K562 (cell line): ENCODE results near the gene SUPT7L. TPM values are rescaled to one million over a fixed set of nuclear protein-coding genes. Genes with fewer than 3 reads are reported as not detected.

ENCODE experiments used
- ATAC-seq: fragments of 200-7000 bp; cut with Tn5 transposase; 3 replicates; pipeline ENCODE4 v1.9.1; 2020; ENCODE audit warnings: moderate library complexity
- BruUV-seq: library from RNA; stranded (reverse); fragments of 400-500 nt; replicated peaks from 2 replicates; lab custom pipeline; 2021; lab: Mats Ljungman, UMichigan
- CTCF ChIA-PET: fragments of 300-600 bp; formaldehyde crosslinking; extraction: SDS; loops from one replicate; lab custom pipeline; 2021; ENCODE audit warnings: low intra/inter-chr PET ratio; lab: Yijun Ruan, JAX
- POLR2A ChIA-PET: fragments of 300-600, 350-650 bp; sonication (Branson Sonifier 250); formaldehyde crosslinking; extraction: SDS; loops from one replicate; lab custom pipeline; 2021; ENCODE audit warnings: antibody characterized with exemption, inconsistent platforms; lab: Yijun Ruan, JAX
- DNase-seq, 4 experiments: peaks; one replicate each; pipeline versions ENCODE4 v3.0.0 to v3.0.0-alpha.2; 2011 to 2018; ENCODE audit warnings: low spot score in 3 of 4, mixed read lengths in 3 of 4; ENCODE audit errors: extremely low read depth in 1 of 4
- FAIRE-seq: peaks from 2 replicates; lab custom pipeline; 2011; peaks lifted over from hg19 to GRCh38; lab: Jason Lieb, UNC
- H2AFZ ChIP-seq: 2 replicates; pipeline ENCODE4 v1.6.0; 2011; ENCODE audit warnings: low read depth, low read length, control low read depth, inconsistent platforms
- H3K27ac ChIP-seq: fragments of 200-600 bp; 3 replicates; pipeline ENCODE4 v1.8.0; 2011; ENCODE audit warnings: low read depth, mild to moderate bottlenecking, control low read depth, inconsistent platforms, low read length, moderate library complexity, mixed read lengths; ENCODE audit errors: extremely low read depth
- H3K27me3 ChIP-seq, 2 experiments: fragments of 300-600 bp in 1 of 2; 2 replicates in 1 of 2; 3 replicates in 1 of 2; pipeline versions ENCODE4 v1.6.0 to v1.8.0; 2011; ENCODE audit warnings: inconsistent platforms in 2 of 2, low read length in 2 of 2, mild to moderate bottlenecking in 1 of 2, mixed read lengths in 1 of 2, moderate library complexity in 1 of 2; ENCODE audit not compliant: control insufficient read depth in 2 of 2, insufficient read depth in 2 of 2
- H3K36me3 ChIP-seq: fragments of 300-600 bp; 3 replicates; pipeline ENCODE4 v1.8.0; 2011; ENCODE audit warnings: mild to moderate bottlenecking, low read length, inconsistent platforms; ENCODE audit not compliant: control insufficient read depth, insufficient read depth
- H3K4me1 ChIP-seq, 2 experiments: fragments of 200-600 bp in 1 of 2; replicated peaks in 1 of 2; 2 replicates in 1 of 2; 3 replicates in 1 of 2; pipeline versions ENCODE4 v1.5.1 to v1.8.0; 2011; ENCODE audit warnings: inconsistent platforms in 2 of 2, low read length in 2 of 2, mild to moderate bottlenecking in 1 of 2, mixed read lengths in 1 of 2, moderate library complexity in 1 of 2; ENCODE audit not compliant: control insufficient read depth in 2 of 2, insufficient read depth in 2 of 2
- H3K4me2 ChIP-seq: 2 replicates; pipeline ENCODE4 v1.6.1; 2011; ENCODE audit warnings: low read length, control low read depth, inconsistent platforms, mixed read lengths; ENCODE audit not compliant: insufficient read depth
- H3K4me3 ChIP-seq: fragments of 200-600 bp; sonication (generic), shearing (Covaris generic); 2 replicates; pipeline ENCODE4 v1.5.1; 2016; ENCODE audit warnings: control low read depth, inconsistent platforms
- H3K79me2 ChIP-seq: fragments of 200-600 bp; 3 replicates; pipeline ENCODE4 v1.8.0; 2011; ENCODE audit warnings: low read length, inconsistent platforms; ENCODE audit not compliant: control insufficient read depth, insufficient read depth
- H3K9ac ChIP-seq, 2 experiments: 2 replicates each; pipeline versions ENCODE4 v1.6.0 to v1.6.1; 2011; ENCODE audit warnings: low read depth in 2 of 2, low read length in 2 of 2, control low read depth in 1 of 2, inconsistent platforms in 1 of 2, mild to moderate bottlenecking in 1 of 2, mixed read lengths in 1 of 2; ENCODE audit not compliant: insufficient read depth in 1 of 2
- H3K9me1 ChIP-seq: one replicate; pipeline ENCODE4 v1.6.0; 2011; ENCODE audit warnings: inconsistent platforms, mild to moderate bottlenecking, low read length, moderate library complexity; ENCODE audit not compliant: control insufficient read depth, insufficient read depth
- H3K9me3 ChIP-seq: replicated peaks from 2 replicates; pipeline ENCODE4 v1.5.1; 2011; ENCODE audit warnings: low read depth, low read length, inconsistent platforms; ENCODE audit not compliant: control insufficient read depth, insufficient read depth
- H4K20me1 ChIP-seq: replicated peaks from 2 replicates; pipeline ENCODE4 v1.6.1; 2011; ENCODE audit warnings: low read length, inconsistent platforms, mixed read lengths; ENCODE audit not compliant: control insufficient read depth, insufficient read depth
- ASH1L ChIP-seq: fragments of 450-650 bp; IDR thresholded peaks from 2 replicates; pipeline ENCODE4 v1.6.1; 2018; ENCODE audit warnings: borderline replicate concordance, mild to moderate bottlenecking, low read depth; ENCODE audit not compliant: partially characterized antibody
- CBX1 ChIP-seq: sonication (generic); IDR thresholded peaks from 2 replicates; pipeline ENCODE4 v1.6.1; 2016; ENCODE audit warnings: antibody characterized with exemption, low read depth, mild to moderate bottlenecking
- CXXC5 ChIP-seq: fragments of 250-450 bp; sonication (Bioruptor Pico); IDR thresholded peaks from 2 replicates; pipeline ENCODE4 v1.8.0; 2022; ENCODE audit warnings: inconsistent platforms, mild to moderate bottlenecking, moderate library complexity
- EP300 ChIP-seq: IDR thresholded peaks from 2 replicates; pipeline ENCODE4 v1.6.1; 2012; ENCODE audit warnings: low read length, improper control_type of control experiment
- HDAC3 ChIP-seq: fragments of 450-650 bp; IDR thresholded peaks from 2 replicates; pipeline ENCODE4 v1.6.1; 2018; ENCODE audit warnings: borderline replicate concordance, mild to moderate bottlenecking, moderate library complexity; ENCODE audit not compliant: partially characterized antibody
- HMG20B ChIP-seq: fragments of 250-450 bp; sonication (Bioruptor Pico); IDR thresholded peaks from 2 replicates; pipeline ENCODE4 v1.5.0; 2021; ENCODE audit warnings: mild to moderate bottlenecking
- JUND ChIP-seq, 2 experiments: IDR thresholded peaks; 2 replicates in 1 of 2; 3 replicates in 1 of 2; pipeline ENCODE4 v1.6.1; 2011; ENCODE audit warnings: borderline replicate concordance in 2 of 2, low read depth in 2 of 2, low read length in 2 of 2, improper control_type of control experiment in 1 of 2, missing biosample characterization in 1 of 2, missing genetic modification characterization in 1 of 2, missing genetic modification reagents in 1 of 2
- MAFK ChIP-seq: IDR thresholded peaks from 2 replicates; pipeline ENCODE4 v1.6.1; 2011; ENCODE audit warnings: low read length, improper control_type of control experiment
- NCOA6 ChIP-seq: fragments of 450-650 bp; IDR thresholded peaks from 2 replicates; pipeline ENCODE4 v1.6.1; 2017; ENCODE audit warnings: mild to moderate bottlenecking
- NUFIP1 ChIP-seq: fragments of 450-650 bp; IDR thresholded peaks from 2 replicates; pipeline ENCODE4 v1.6.1; 2018; ENCODE audit not compliant: partially characterized antibody
- POLR2B ChIP-seq: fragments of 450-650 bp; IDR thresholded peaks from 2 replicates; pipeline ENCODE4 v1.6.1; 2018; ENCODE audit warnings: low read depth; ENCODE audit not compliant: partially characterized antibody
- WHSC1 ChIP-seq: IDR thresholded peaks from one replicate; pipeline ENCODE4 v1.6.1; 2012; ENCODE audit warnings: low read length, control low read depth, inconsistent platforms
- ZNF408 ChIP-seq: fragments of 250-450 bp; sonication (Bioruptor Pico); IDR thresholded peaks from 2 replicates; pipeline ENCODE4 v1.4.0; 2020; ENCODE audit warnings: low read depth, mild to moderate bottlenecking, moderate library complexity
- WGBS: fragments of 100-300 bp; shearing (Covaris generic); methylation state at CpG from one replicate; pipeline ENCODE4 v1.1.6; 2016; ENCODE audit warnings: low coverage, mixed read lengths; ENCODE audit not compliant: insufficient coverage; ENCODE audit errors: missing lambda C conversion rate; 5-methylcytosine and 5-hydroxymethylcytosine counted together
- in situ Hi-C: fragments of 300-500 bp; cut with MboI; formaldehyde crosslinking; loops from 4 replicates; pipeline ENCODE4 v1.15.0; 2018; ENCODE audit warnings: inconsistent platforms, mixed read lengths
- intact Hi-C: fragments of 100-400 bp; cut with micrococcal nuclease; formaldehyde crosslinking; loops from 2 replicates; pipeline ENCODE4 v1.14.2; 2022
- polyA plus RNA-seq, 8 experiments: library from polyadenylated mRNA; depleted of rRNA in 4 of 8; stranded (reverse) in 5 of 8; unstranded in 3 of 8; fragments of >200 nt; fragmentation: Nextera tagmentation in 2 of 8; fragmentation: Illumina TruSeq in 1 of 8; extraction: Ambion mirVana in 2 of 8; extraction: Trizol in 1 of 8; gene quantifications; 2 replicates each; pipeline versions ENCODE4 v1.2.1 to v1.2.3, GENCODE V29; 2011 to 2014; ENCODE audit warnings: inconsistent platforms in 1 of 8, missing spikeins in 1 of 8
- total RNA-seq, 7 experiments: library from RNA; depleted of rRNA in 6 of 7; stranded (reverse); fragments of >200 nt in 6 of 7; fragmentation: Illumina TruSeq in 2 of 7; extraction: Trizol in 2 of 7; gene quantifications; 2 replicates each; pipeline versions ENCODE4 v1.2.1 to v1.2.3, GENCODE V29; 2011 to 2021; ENCODE audit warnings: low replicate concordance in 1 of 7
- TF ChIP-seq, protein P1 (sequence below), 2 experiments: fragments of 450-650 bp; IDR thresholded peaks; 2 replicates each; pipeline ENCODE4 v1.6.1; 2016; ENCODE audit warnings: mild to moderate bottlenecking in 2 of 2, borderline replicate concordance in 1 of 2, low read depth in 1 of 2, moderate library complexity in 1 of 2

SUPT7L gene
- total and polyA plus RNA-seq, 9 of the 15 experiments (the other 6 are each of a cell fraction or from before 2014, with no cell fraction given), result 22.0 to 72.8 (median 40.2) TPM

DNA sequence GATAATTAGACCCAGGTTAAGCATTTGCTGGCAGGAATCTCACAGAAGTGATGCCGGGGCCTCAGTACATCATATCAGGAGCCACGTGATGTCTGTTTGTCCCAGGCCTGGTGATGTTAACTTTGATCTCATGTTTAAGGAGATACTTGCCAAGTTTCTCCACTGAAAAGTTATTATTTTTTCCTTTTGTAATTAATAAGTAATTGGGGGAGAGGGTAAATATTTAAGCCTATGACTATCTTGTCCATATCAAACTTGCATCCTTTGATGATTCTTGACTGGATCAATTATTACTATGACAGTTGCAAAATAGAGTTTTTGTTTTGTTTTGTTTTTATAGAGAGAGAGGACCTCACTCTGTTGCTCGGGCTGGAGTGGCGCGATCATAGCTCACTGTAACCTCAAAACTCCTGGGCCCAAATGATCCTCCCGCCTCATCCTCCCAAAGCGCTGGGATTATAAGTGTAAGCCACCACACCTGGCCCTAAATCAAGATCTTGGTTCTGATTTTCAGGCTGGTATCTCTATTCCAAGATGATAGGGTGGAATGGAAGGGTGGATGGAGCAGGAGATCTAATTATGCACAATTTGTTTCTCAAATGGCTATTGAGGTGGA lies 46.7 kb upstream of the SUPT7L start:
- no peak overlapping the region for H3K9ac ChIP-seq
- H3K36me3 ChIP-seq, result no peaks in the 10 kb centered on the region
- no peak overlapping the region for H3K4me3 ChIP-seq
- H3K9me3 ChIP-seq, result no peaks in the 10 kb centered on the region
- TF ChIP-seq CBX1, result no peak
- TF ChIP-seq WHSC1, result no peak
- TF ChIP-seq, protein P1, sequence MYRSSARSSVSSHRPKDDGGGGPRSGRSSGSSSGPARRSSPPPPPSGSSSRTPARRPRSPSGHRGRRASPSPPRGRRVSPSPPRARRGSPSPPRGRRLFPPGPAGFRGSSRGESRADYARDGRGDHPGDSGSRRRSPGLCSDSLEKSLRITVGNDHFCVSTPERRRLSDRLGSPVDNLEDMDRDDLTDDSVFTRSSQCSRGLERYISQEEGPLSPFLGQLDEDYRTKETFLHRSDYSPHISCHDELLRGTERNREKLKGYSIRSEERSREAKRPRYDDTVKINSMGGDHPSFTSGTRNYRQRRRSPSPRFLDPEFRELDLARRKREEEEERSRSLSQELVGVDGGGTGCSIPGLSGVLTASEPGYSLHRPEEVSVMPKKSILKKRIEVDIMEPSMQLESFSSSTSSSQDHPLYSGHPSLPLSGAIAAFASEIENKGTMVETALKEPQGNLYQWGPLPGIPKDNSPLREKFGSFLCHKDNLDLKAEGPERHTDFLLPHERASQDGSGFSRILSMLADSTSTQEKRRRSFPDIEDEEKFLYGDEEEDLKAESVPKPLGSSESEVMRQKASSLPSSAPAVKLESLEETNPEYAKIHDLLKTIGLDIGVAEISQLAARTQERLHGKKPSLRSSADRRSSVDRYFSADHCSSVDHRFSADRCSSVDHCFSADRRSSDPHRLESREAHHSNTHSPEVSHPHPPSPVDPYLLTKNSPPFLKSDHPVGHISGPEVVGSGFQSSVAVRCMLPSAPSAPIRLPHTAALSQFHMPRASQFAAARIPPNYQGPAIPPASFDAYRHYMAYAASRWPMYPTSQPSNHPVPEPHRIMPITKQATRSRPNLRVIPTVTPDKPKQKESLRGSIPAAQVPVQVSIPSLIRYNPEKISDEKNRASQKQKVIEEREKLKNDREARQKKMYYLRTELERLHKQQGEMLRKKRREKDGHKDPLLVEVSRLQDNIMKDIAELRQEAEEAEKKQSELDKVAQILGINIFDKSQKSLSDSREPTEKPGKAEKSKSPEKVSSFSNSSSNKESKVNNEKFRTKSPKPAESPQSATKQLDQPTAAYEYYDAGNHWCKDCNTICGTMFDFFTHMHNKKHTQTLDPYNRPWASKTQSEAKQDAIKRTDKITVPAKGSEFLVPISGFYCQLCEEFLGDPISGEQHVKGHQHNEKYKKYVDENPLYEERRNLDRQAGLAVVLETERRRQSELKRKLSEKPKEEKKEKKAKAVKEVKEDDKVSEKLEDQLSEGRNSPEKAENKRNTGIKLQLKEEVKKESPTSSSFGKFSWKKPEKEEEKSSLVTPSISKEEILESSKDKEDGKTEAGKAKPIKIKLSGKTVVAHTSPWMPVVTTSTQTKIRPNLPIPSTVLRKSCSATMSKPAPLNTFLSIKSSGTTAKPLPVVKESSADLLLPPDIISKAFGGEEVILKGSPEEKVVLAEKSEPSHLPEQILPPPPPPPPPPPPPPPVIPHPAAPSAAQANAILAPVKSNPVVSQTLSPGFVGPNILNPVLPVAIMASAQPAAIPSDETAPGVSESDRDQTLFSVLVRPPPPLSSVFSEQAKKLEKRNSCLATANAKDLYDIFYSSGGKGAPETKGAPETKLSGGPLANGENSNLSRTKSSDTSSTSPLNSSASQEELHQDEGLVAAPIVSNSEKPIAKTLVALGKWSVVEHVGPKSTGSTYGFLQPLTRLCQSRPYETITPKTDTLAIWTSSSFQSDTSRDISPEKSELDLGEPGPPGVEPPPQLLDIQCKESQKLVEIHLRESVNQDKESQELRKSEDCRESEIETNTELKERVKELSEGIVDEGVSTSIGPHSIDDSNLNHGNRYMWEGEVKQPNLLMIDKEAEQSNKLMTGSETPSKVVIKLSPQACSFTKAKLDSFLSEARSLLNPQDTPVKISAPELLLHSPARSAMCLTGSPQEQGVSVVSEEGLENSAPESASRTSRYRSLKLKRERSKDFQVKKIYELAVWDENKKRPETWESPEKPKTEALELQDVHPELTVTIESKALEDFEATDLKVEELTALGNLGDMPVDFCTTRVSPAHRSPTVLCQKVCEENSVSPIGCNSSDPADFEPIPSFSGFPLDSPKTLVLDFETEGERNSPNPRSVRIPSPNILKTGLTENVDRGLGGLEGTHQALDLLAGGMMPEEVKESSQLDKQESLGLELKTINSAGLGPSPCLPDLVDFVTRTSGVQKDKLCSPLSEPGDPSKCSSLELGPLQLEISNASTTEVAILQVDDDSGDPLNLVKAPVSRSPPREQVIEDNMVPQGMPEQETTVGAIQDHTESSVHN (IDR thresholded peaks at IDR 0.05; ENCODE audit: borderline replicate concordance in 1 of 2, low read depth in 1 of 2), result no peak
- TF ChIP-seq MAFK, result no peak
- TF ChIP-seq JUND (IDR thresholded peaks at IDR 0.05; ENCODE audit: borderline replicate concordance, low read depth, low read length), result no peak
- TF ChIP-seq JUND (tag; IDR thresholded peaks at IDR 0.05; ENCODE audit: borderline replicate concordance, low read depth, low read length), result no peak
- TF ChIP-seq NUFIP1, result no peak
- no peak for TF ChIP-seq ZNF408 (CRISPR knock-in tag)
- TF ChIP-seq POLR2B, result no peak
- no peak for TF ChIP-seq HMG20B (CRISPR knock-in tag)
- no peak for TF ChIP-seq NCOA6
- no peak for TF ChIP-seq EP300
- no peak for TF ChIP-seq CXXC5 (CRISPR knock-in tag)
- no peak for TF ChIP-seq ASH1L
- TF ChIP-seq HDAC3, result no peak
- 5% methylated on average over 7 of the region's 7 CpGs for WGBS
- no peak overlapping the region for H3K4me2 ChIP-seq
- no peak for ATAC-seq
- H3K79me2 ChIP-seq, result no peaks in the 10 kb centered on the region
- no peak for DNase-seq
- H3K4me1 ChIP-seq, result peaks cover 2 to 6% of the 10 kb centered on the region in 2 experiments; a peak in 4 of 5 replicates
- no peak overlapping the region for H3K27ac ChIP-seq
- H3K27me3 ChIP-seq, result peaks cover 6 to 10% of the 10 kb centered on the region in 2 experiments; a peak in 4 of 5 replicates
- no peak for FAIRE-seq
- POLR2A ChIA-PET, result interaction anchor here (1.2 kb wide), 1 partner anchor 10 kb away, joined by 3 read pairs; no protein-coding TSS in a partner anchor
- intact Hi-C loops, result no loop called here
- H4K20me1 ChIP-seq, result no peaks in the 10 kb centered on the region
- CTCF ChIA-PET, result no interaction called here
- H3K9me1 ChIP-seq, result no peaks in the 10 kb centered on the region
- H2AFZ ChIP-seq, result no peak overlapping the region
- in situ Hi-C loops, result no loop called here
- BruUV-seq, result no TSS peak
